A673 (cell line): ENCODE measurements around the gene CALHM2.

ENCODE experiments used
- EZH2 ChIP-seq: fragments of 200-600 bp; sonication (generic); IDR thresholded peaks from 2 replicates; pipeline ENCODE4 v1.6.1; 2017; ENCODE audit warnings: borderline replicate concordance, low read depth, mild to moderate bottlenecking, mixed read lengths, antibody characterized with exemption, low read length; ENCODE audit not compliant: poor library complexity, severe bottlenecking
- TF ChIP-seq, protein P1 (sequence below): fragments of 300-800, 200-600 bp; sonication (generic); conservative IDR thresholded peaks from 2 replicates; pipeline ENCODE4 v1.5.1; 2017; ENCODE audit warnings: low read depth, mild to moderate bottlenecking, antibody characterized with exemption, low read length, moderate library complexity, mixed read lengths

DNA sequence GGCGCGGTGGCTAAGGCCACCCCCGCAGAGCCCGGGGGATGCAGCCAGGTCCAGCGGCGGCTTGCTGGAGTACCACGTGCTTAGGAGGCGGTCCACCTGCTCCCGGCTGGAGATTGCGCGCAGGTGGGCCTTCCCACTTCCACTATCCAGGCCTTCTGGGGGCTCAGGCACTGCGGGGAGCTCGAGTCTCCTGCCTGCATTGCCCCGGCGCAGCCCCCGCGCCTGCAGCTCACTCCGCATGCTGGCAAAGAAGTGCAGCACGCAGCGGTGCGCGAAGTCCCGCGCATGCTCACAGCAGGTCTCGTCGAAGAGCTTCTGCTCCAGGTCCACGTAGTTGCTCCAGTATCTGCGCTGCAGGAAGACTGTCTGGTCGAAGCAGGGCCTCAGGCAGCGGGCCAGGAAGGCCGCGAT lies 21.1 kb upstream of the CALHM2 start:
- TF ChIP-seq, protein P1, sequence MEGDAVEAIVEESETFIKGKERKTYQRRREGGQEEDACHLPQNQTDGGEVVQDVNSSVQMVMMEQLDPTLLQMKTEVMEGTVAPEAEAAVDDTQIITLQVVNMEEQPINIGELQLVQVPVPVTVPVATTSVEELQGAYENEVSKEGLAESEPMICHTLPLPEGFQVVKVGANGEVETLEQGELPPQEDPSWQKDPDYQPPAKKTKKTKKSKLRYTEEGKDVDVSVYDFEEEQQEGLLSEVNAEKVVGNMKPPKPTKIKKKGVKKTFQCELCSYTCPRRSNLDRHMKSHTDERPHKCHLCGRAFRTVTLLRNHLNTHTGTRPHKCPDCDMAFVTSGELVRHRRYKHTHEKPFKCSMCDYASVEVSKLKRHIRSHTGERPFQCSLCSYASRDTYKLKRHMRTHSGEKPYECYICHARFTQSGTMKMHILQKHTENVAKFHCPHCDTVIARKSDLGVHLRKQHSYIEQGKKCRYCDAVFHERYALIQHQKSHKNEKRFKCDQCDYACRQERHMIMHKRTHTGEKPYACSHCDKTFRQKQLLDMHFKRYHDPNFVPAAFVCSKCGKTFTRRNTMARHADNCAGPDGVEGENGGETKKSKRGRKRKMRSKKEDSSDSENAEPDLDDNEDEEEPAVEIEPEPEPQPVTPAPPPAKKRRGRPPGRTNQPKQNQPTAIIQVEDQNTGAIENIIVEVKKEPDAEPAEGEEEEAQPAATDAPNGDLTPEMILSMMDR: no peak
- TF ChIP-seq EZH2: no peak
